Epithelial cell of prostate (primary cell): ENCODE data around the gene SELENOM.
"Not testable (repeated sequence)": the region's sequence is repeated elsewhere in the genome, so short reads cannot be mapped to it uniquely, and the experiment has no call there.

Experiments
- DNase-seq: peaks from one replicate; pipeline ENCODE4 v3.0.0-alpha.2; 2011; ENCODE audit warnings: low read depth, low spot score
- H3K27ac ChIP-seq: fragments of 450-650 bp; 2 replicates; pipeline ENCODE4 v1.5.1; 2017; ENCODE audit warnings: mild to moderate bottlenecking

The SELENOM gene

GRCh38 chr22:31106731-31107177 lies 614 bp downstream of the SELENOM start:
- H3K27ac ChIP-seq, result peak overlapping the region; percentile 63

GRCh38 chr22:31106001-31106571 lies 1.3 kb downstream of the SELENOM start:
- DNase-seq, result no peak
- H3K27ac ChIP-seq, result peak overlapping the region; percentile 63

More at GRCh38 chr22:31106731-31107177, 614 bp downstream of the SELENOM start:
- DNase-seq, result no peak

GRCh38 chr22:31105282-31105929 lies 2.0 kb downstream of the SELENOM start:
- no peak for DNase-seq
- peak overlapping the region; percentile 63 for H3K27ac ChIP-seq

- no peak overlapping the region for H3K27ac ChIP-seq
- DNase-seq, result no peak
Observed at GRCh38 chr22:31104869-31105268, 2.5 kb downstream of the SELENOM start.

GRCh38 chr22:31103899-31104694 lies 3.3 kb downstream of the SELENOM start:
- no peak for DNase-seq
- H3K27ac ChIP-seq, result no peak overlapping the region

- H3K27ac ChIP-seq, result no peak overlapping the region
- DNase-seq, result no peak
Observed at GRCh38 chr22:31103111-31103510, 4.3 kb downstream of the SELENOM start.

GRCh38 chr22:31102441-31103081 lies 4.8 kb downstream of the SELENOM start:
- H3K27ac ChIP-seq, result peak overlapping the region; percentile 5
- DNase-seq, result no peak

GRCh38 chr22:31100762-31101525 lies 6.4 kb downstream of the SELENOM start:
- H3K27ac ChIP-seq, result no peak overlapping the region
- DNase-seq, result no peak

GRCh38 chr22:31099841-31100761 lies 7.3 kb downstream of the SELENOM start:
- no peak overlapping the region for H3K27ac ChIP-seq
- DNase-seq, result no peak

GRCh38 chr22:31099386-31099785 lies 8.0 kb downstream of the SELENOM start:
- H3K27ac ChIP-seq, result no peak overlapping the region
- DNase-seq, result no peak

GRCh38 chr22:31098632-31099110 lies 8.7 kb downstream of the SELENOM start:
- DNase-seq, result no peak
- H3K27ac ChIP-seq, result no peak overlapping the region

GRCh38 chr22:31097941-31098631 lies 9.3 kb downstream of the SELENOM start:
- no peak overlapping the region for H3K27ac ChIP-seq
- DNase-seq, result no peak

GRCh38 chr22:31097539-31097938 lies 9.8 kb downstream of the SELENOM start:
- H3K27ac ChIP-seq, DNase-seq: not testable (repeated sequence)

- no peak overlapping the region for H3K27ac ChIP-seq
- no peak for DNase-seq
Observed at GRCh38 chr22:31096657-31097279, 10.6 kb downstream of the SELENOM start.

- H3K27ac ChIP-seq, result no peak overlapping the region
- no peak for DNase-seq
Observed at GRCh38 chr22:31095637-31096249, 11.6 kb downstream of the SELENOM start.

GRCh38 chr22:31094741-31095140 lies 12.6 kb downstream of the SELENOM start:
- DNase-seq, result no peak
- H3K27ac ChIP-seq, result no peak overlapping the region

- no peak overlapping the region for H3K27ac ChIP-seq
- DNase-seq, result no peak
Observed at GRCh38 chr22:31094021-31094551, 13.3 kb downstream of the SELENOM start.
